ENCODE data around the gene WDR62. TPM values are rescaled to one million over a fixed set of nuclear protein-coding genes. Genes with fewer than 3 reads are reported as not detected.

Gene WDR62
- total RNA-seq, 1 donor from 2014 or later = 1.2 TPM

- ATAC-seq (peak; percentile 79), DNase-seq (ENCODE audit: low spot score) (peak; percentile 79)
- intact Hi-C loops (cut with DNase I) = no loop called here
These were observed 96.7 kb downstream of the WDR62 start for GRCh38 chr19:36151144-36152018.

- ATAC-seq (peak; percentile 16), DNase-seq (ENCODE audit: low spot score) (no peak)
- intact Hi-C loops (cut with DNase I) = no loop called here
These were observed 97.3 kb downstream of the WDR62 start for GRCh38 chr19:36152019-36152351.

GRCh38 chr19:36152352-36153091 is 97.8 kb downstream of the WDR62 start, which contains the start of gene COX7A1:
Gene COX7A1, minus strand, starts transcription at chr19:36152447. Its CDS starts 40 bp downstream, at chr19:36152407.
- peak; percentile 92 for ATAC-seq
- DNase-seq (ENCODE audit: low spot score) = peak; percentile 80
- intact Hi-C loops (cut with DNase I) = no loop called here

- intact Hi-C loops (cut with DNase I) = no loop called here
- no peak for DNase-seq (ENCODE audit: low spot score)
- ATAC-seq = no peak
These were observed 98.4 kb downstream of the WDR62 start for GRCh38 chr19:36153126-36153525.

Other genes with a start within 250 kb of the WDR62 start
- gene PRODH2, start 242.1 kb upstream of the WDR62 start, total RNA-seq = not detected
- gene NPHS1, start 202.4 kb upstream of the WDR62 start, total RNA-seq = not detected
- 0.13 TPM for gene KIRREL2, start 198.0 kb upstream of the WDR62 start, total RNA-seq
- gene APLP1, start 186.3 kb upstream of the WDR62 start, total RNA-seq = 14.1 TPM
- 39.3 TPM for gene NFKBID, start 154.4 kb upstream of the WDR62 start, total RNA-seq
- 14.3 TPM for gene HCST, start 152.4 kb upstream of the WDR62 start, total RNA-seq
- gene TYROBP, start 146.6 kb upstream of the WDR62 start, total RNA-seq = 104 TPM
- gene LRFN3, start 118.5 kb upstream of the WDR62 start, total RNA-seq = 13.1 TPM
- 17.0 TPM for gene SDHAF1, start 59.7 kb upstream of the WDR62 start, total RNA-seq
- gene SYNE4, start 46.1 kb upstream of the WDR62 start, total RNA-seq = 0.67 TPM
- 22.8 TPM for gene ALKBH6, start 40.7 kb upstream of the WDR62 start, total RNA-seq
- 72.8 TPM for gene CLIP3, start 22.0 kb upstream of the WDR62 start, total RNA-seq
- gene THAP8, start 612 bp upstream of the WDR62 start, total RNA-seq = 10.5 TPM
- gene OVOL3, start 56.2 kb downstream of the WDR62 start, total RNA-seq = not detected
- gene POLR2I, start 60.0 kb downstream of the WDR62 start, total RNA-seq = 60.5 TPM
- gene TBCB, start 60.6 kb downstream of the WDR62 start, total RNA-seq = 173 TPM
- gene CAPNS1, start 85.2 kb downstream of the WDR62 start, total RNA-seq = 534 TPM
- gene COX7A1, start 97.5 kb downstream of the WDR62 start, total RNA-seq = 71.6 TPM
- 8.5 TPM for gene ZNF565, start 159.8 kb downstream of the WDR62 start, total RNA-seq
- gene ZNF146, start 160.2 kb downstream of the WDR62 start, total RNA-seq = 52.7 TPM

Data from sciatic nerve (tissue), 2 donors.